HCT116 (cell line): ENCODE measurements around the gene PCDHGA11. TPM values are rescaled to one million over a fixed set of nuclear protein-coding genes. Genes with fewer than 3 reads are reported as not detected.
"Not testable (repeated sequence)": the region's sequence is repeated elsewhere in the genome, so short reads cannot be mapped to it uniquely, and the experiment has no call there.

Experiments used
- ATAC-seq: fragments of 200-7000 bp; cut with Tn5 transposase; 2 replicates; pipeline ENCODE4 v1.9.1; 2020; ENCODE audit warnings: mild to moderate bottlenecking, moderate library complexity
- BruUV-seq: library from RNA; stranded (reverse); fragments of 400-500 nt; replicated peaks from 2 replicates; lab custom pipeline; 2021; lab: Mats Ljungman, UMichigan
- CTCF ChIA-PET: fragments of 300-600 bp; sonication (Branson Sonifier 250); formaldehyde crosslinking; loops from one replicate; lab custom pipeline; 2021; ENCODE audit warnings: antibody characterized with exemption; lab: Charles Lee
- POLR2A ChIA-PET: fragments of 300-600, 350-600 bp; sonication (Branson Sonifier 250); formaldehyde crosslinking; loops from one replicate; lab custom pipeline; 2021; ENCODE audit warnings: antibody characterized with exemption; lab: Charles Lee
- RAD21 ChIA-PET, 2 experiments: fragments of 300-600 bp; sonication (Branson Sonifier 250); formaldehyde crosslinking; loops; one replicate each; lab custom pipeline; 2023; ENCODE audit warnings: low total read pairs in 2 of 2; ENCODE audit not compliant: uncharacterized antibody in 2 of 2, unreplicated experiment in 2 of 2, low non-redundant PET in 1 of 2; lab: Charles Lee
- DNase-seq: peaks from one replicate; pipeline ENCODE4 v3.0.0-alpha.2; 2010; ENCODE audit warnings: low read depth, low spot score
- H2AFZ ChIP-seq: fragments of 200-600 bp; shearing (Covaris generic), sonication (generic); 2 replicates; pipeline ENCODE4 v1.6.1; 2017; ENCODE audit warnings: low read depth, mixed run types, mixed read lengths, antibody characterized with exemption, low read length; ENCODE audit not compliant: poor library complexity, severe bottlenecking
- H3K27ac ChIP-seq: 2 replicates; pipeline ENCODE4 v1.5.1; 2012; ENCODE audit warnings: low read depth, low read length
- H3K27me3 ChIP-seq: fragments of 200-600 bp; sonication (generic); 2 replicates; pipeline ENCODE4 v1.6.1; 2016; ENCODE audit warnings: mixed run types, low read length, mixed read lengths; ENCODE audit not compliant: insufficient read depth
- H3K36me3 ChIP-seq, 2 experiments: fragments of 200-500 bp in 1 of 2; fragments of 200-600 bp in 1 of 2; sonication (Bioruptor generic) in 1 of 2; sonication (generic) in 1 of 2; 2 replicates each; pipeline versions ENCODE4 v1.5.1 to v1.6.1; 2014 to 2016; ENCODE audit warnings: low read length in 2 of 2, inconsistent platforms in 1 of 2, mixed read lengths in 1 of 2, mixed run types in 1 of 2; ENCODE audit not compliant: insufficient read depth in 2 of 2, control insufficient read depth in 1 of 2
- H3K4me1 ChIP-seq, 2 experiments: fragments of 200-600 bp in 1 of 2; sonication (generic) in 1 of 2; 2 replicates each; pipeline versions ENCODE4 v1.5.1 to v1.6.1; 2012 to 2017; ENCODE audit warnings: low read length in 2 of 2, inconsistent platforms in 1 of 2, mild to moderate bottlenecking in 1 of 2, mixed read lengths in 1 of 2, mixed run types in 1 of 2, moderate library complexity in 1 of 2; ENCODE audit not compliant: insufficient read depth in 2 of 2, control insufficient read depth in 1 of 2
- H3K4me2 ChIP-seq: fragments of 200-600 bp; sonication (generic); 2 replicates; pipeline ENCODE4 v1.6.1; 2017; ENCODE audit warnings: mixed run types, low read length, mixed read lengths
- H3K4me3 ChIP-seq, 2 experiments: fragments of 200-600 bp in 1 of 2; sonication (generic) in 1 of 2; replicated peaks in 1 of 2; 2 replicates each; pipeline ENCODE4 v1.5.1; 2011 to 2016; ENCODE audit warnings: low read length in 2 of 2, control low read depth in 1 of 2, low read depth in 1 of 2, mild to moderate bottlenecking in 1 of 2, mixed read lengths in 1 of 2, mixed run types in 1 of 2
- H3K79me2 ChIP-seq: fragments of 200-600 bp; sonication (generic); 2 replicates; pipeline ENCODE4 v1.6.1; 2017; ENCODE audit warnings: mild to moderate bottlenecking, mixed run types, low read length, moderate library complexity, mixed read lengths; ENCODE audit not compliant: insufficient read depth
- H3K9ac ChIP-seq: fragments of 200-600 bp; sonication (generic); 2 replicates; pipeline ENCODE4 v1.6.1; 2016; ENCODE audit warnings: low read length, mixed read lengths
- H3K9me2 ChIP-seq: fragments of 200-600 bp; sonication (generic), shearing (Covaris generic); 2 replicates; pipeline ENCODE4 v1.6.1; 2017; ENCODE audit warnings: mixed run types, mild to moderate bottlenecking, moderate library complexity; ENCODE audit not compliant: insufficient read depth
- H3K9me3 ChIP-seq, 2 experiments: fragments of 200-500 bp in 1 of 2; fragments of 200-600 bp in 1 of 2; sonication (Bioruptor generic) in 1 of 2; sonication (generic) in 1 of 2; 2 replicates each; pipeline ENCODE4 v1.6.1; 2014 to 2017; ENCODE audit warnings: low read length in 2 of 2, mixed read lengths in 2 of 2, inconsistent platforms in 1 of 2, low read depth in 1 of 2, mild to moderate bottlenecking in 1 of 2, mixed run types in 1 of 2, moderate library complexity in 1 of 2; ENCODE audit not compliant: control insufficient read depth in 1 of 2, insufficient read depth in 1 of 2
- H4K20me1 ChIP-seq: fragments of 200-600 bp; sonication (generic), shearing (Covaris generic); 2 replicates; pipeline ENCODE4 v1.6.1; 2017; ENCODE audit warnings: mixed run types, mild to moderate bottlenecking, moderate library complexity; ENCODE audit not compliant: insufficient read depth
- ELF1 ChIP-seq: IDR thresholded peaks from 2 replicates; pipeline ENCODE4 v1.6.1; 2012; ENCODE audit warnings: low read depth, borderline replicate concordance
- FOSL1 ChIP-seq: IDR thresholded peaks from 2 replicates; pipeline ENCODE4 v1.6.1; 2012; ENCODE audit warnings: low read depth
- POLR2A ChIP-seq: IDR thresholded peaks from 2 replicates; pipeline ENCODE4 v1.7.0; 2011; ENCODE audit warnings: borderline replicate concordance; ENCODE audit not compliant: insufficient read depth, insufficient read length; ENCODE audit errors: extremely low read depth
- RAD21 ChIP-seq: IDR thresholded peaks from 2 replicates; pipeline ENCODE4 v1.6.1; 2012; ENCODE audit warnings: low read depth, mild to moderate bottlenecking
- SIN3A ChIP-seq: IDR thresholded peaks from 2 replicates; pipeline ENCODE4 v1.6.1; 2012; ENCODE audit warnings: low read depth
- SP1 ChIP-seq: IDR thresholded peaks from 2 replicates; pipeline ENCODE4 v1.6.1; 2012; ENCODE audit warnings: low read depth
- ZNF274 ChIP-seq: fragments of 200-500 bp; sonication (Bioruptor generic); IDR thresholded peaks from 2 replicates; pipeline ENCODE4 v1.6.1; 2014; ENCODE audit warnings: mild to moderate bottlenecking, low read depth, low read length, inconsistent platforms
- intact Hi-C: fragments of 100-400 bp; cut with micrococcal nuclease; formaldehyde crosslinking; loops from 2 replicates; pipeline ENCODE4 v1.10.0; 2022
- total RNA-seq: library from RNA; stranded (reverse); gene quantifications from one replicate; pipeline ENCODE4 v1.2.1, GENCODE V29; 2021; ENCODE audit not compliant: unreplicated experiment
- TF ChIP-seq, protein P1 (sequence below): IDR thresholded peaks from 2 replicates; pipeline ENCODE4 v1.6.1; 2012; ENCODE audit warnings: low read depth
- TF ChIP-seq, protein P2 (sequence below): IDR thresholded peaks from 2 replicates; pipeline ENCODE4 v1.6.1; 2011; ENCODE audit warnings: mild to moderate bottlenecking, low read length, moderate library complexity; ENCODE audit not compliant: insufficient replicate concordance; ENCODE audit errors: extremely low read depth
- TF ChIP-seq, protein P3 (sequence below), 3 experiments: fragments of 200-600 bp in 1 of 3; sonication (generic) in 1 of 3; IDR thresholded peaks in 2 of 3; conservative IDR thresholded peaks in 1 of 3; 2 replicates each; pipeline ENCODE4 v1.5.1; 2012 to 2017; ENCODE audit warnings: low read depth in 2 of 3, low read length in 2 of 3, antibody characterized with exemption in 1 of 3, borderline replicate concordance in 1 of 3, control low read depth in 1 of 3, mild to moderate bottlenecking in 1 of 3, mixed read lengths in 1 of 3, mixed run types in 1 of 3, moderate library complexity in 1 of 3; ENCODE audit not compliant: insufficient read depth in 1 of 3

Gene PCDHGA11
- total RNA-seq, 1 experiment from 2014 or later: 0.39 TPM

DNA sequence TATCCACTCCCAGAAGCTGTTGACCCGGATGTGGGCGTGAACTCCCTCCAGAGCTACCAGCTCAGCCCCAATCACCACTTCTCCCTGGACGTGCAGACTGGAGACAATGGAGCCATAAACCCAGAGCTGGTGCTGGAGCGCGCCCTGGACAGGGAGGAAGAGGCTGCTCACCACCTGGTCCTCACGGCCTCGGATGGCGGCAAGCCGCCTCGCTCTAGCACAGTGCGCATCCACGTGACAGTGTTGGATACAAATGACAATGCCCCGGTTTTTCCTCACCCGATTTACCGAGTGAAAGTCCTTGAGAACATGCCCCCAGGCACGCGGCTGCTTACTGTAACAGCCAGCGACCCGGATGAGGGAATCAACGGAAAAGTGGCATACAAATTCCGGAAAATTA, 27.6 kb upstream of the PCDHGA11 start:
- intact Hi-C loops: no loop called here
- Histone ChIP-seq H3K79me2 (no peaks in the 10 kb centered on the region), H3K27me3 (no peaks in the 10 kb centered on the region), H2AFZ (no peak overlapping the region), H3K27ac (no peak overlapping the region), H3K4me1 (no peaks in the 10 kb centered on the region), H3K36me3 (no peaks in the 10 kb centered on the region), H3K4me2 (no peak overlapping the region), H3K9me3 (no peaks in the 10 kb centered on the region), H3K9me2 (no peaks in the 10 kb centered on the region), H4K20me1 (no peaks in the 10 kb centered on the region), H3K9ac (no peak overlapping the region), H3K4me3 (no peak overlapping the region)
- ATAC-seq (no peak), DNase-seq (no peak)
- TF ChIP-seq, protein P1, sequence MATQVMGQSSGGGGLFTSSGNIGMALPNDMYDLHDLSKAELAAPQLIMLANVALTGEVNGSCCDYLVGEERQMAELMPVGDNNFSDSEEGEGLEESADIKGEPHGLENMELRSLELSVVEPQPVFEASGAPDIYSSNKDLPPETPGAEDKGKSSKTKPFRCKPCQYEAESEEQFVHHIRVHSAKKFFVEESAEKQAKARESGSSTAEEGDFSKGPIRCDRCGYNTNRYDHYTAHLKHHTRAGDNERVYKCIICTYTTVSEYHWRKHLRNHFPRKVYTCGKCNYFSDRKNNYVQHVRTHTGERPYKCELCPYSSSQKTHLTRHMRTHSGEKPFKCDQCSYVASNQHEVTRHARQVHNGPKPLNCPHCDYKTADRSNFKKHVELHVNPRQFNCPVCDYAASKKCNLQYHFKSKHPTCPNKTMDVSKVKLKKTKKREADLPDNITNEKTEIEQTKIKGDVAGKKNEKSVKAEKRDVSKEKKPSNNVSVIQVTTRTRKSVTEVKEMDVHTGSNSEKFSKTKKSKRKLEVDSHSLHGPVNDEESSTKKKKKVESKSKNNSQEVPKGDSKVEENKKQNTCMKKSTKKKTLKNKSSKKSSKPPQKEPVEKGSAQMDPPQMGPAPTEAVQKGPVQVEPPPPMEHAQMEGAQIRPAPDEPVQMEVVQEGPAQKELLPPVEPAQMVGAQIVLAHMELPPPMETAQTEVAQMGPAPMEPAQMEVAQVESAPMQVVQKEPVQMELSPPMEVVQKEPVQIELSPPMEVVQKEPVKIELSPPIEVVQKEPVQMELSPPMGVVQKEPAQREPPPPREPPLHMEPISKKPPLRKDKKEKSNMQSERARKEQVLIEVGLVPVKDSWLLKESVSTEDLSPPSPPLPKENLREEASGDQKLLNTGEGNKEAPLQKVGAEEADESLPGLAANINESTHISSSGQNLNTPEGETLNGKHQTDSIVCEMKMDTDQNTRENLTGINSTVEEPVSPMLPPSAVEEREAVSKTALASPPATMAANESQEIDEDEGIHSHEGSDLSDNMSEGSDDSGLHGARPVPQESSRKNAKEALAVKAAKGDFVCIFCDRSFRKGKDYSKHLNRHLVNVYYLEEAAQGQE: no peak
- TF ChIP-seq ELF1 (no peak), POLR2A (no peak), FOSL1 (no peak), RAD21 (no peak), SIN3A (no peak), SP1 (no peak), ZNF274 (no peak)
- TF ChIP-seq, protein P2, sequence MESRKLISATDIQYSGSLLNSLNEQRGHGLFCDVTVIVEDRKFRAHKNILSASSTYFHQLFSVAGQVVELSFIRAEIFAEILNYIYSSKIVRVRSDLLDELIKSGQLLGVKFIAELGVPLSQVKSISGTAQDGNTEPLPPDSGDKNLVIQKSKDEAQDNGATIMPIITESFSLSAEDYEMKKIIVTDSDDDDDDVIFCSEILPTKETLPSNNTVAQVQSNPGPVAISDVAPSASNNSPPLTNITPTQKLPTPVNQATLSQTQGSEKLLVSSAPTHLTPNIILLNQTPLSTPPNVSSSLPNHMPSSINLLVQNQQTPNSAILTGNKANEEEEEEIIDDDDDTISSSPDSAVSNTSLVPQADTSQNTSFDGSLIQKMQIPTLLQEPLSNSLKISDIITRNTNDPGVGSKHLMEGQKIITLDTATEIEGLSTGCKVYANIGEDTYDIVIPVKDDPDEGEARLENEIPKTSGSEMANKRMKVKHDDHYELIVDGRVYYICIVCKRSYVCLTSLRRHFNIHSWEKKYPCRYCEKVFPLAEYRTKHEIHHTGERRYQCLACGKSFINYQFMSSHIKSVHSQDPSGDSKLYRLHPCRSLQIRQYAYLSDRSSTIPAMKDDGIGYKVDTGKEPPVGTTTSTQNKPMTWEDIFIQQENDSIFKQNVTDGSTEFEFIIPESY: no peak
- TF ChIP-seq, protein P3, sequence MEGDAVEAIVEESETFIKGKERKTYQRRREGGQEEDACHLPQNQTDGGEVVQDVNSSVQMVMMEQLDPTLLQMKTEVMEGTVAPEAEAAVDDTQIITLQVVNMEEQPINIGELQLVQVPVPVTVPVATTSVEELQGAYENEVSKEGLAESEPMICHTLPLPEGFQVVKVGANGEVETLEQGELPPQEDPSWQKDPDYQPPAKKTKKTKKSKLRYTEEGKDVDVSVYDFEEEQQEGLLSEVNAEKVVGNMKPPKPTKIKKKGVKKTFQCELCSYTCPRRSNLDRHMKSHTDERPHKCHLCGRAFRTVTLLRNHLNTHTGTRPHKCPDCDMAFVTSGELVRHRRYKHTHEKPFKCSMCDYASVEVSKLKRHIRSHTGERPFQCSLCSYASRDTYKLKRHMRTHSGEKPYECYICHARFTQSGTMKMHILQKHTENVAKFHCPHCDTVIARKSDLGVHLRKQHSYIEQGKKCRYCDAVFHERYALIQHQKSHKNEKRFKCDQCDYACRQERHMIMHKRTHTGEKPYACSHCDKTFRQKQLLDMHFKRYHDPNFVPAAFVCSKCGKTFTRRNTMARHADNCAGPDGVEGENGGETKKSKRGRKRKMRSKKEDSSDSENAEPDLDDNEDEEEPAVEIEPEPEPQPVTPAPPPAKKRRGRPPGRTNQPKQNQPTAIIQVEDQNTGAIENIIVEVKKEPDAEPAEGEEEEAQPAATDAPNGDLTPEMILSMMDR (IDR thresholded peaks at IDR 0.05 in 2 of 3, conservative IDR thresholded peaks at IDR 0.05 in 1 of 3; ENCODE audit: borderline replicate concordance in 1 of 3, insufficient read depth in 1 of 3, low read depth in 2 of 3, low read length in 2 of 3): no peak
- RAD21 ChIA-PET: no interaction called here
- POLR2A ChIA-PET: no interaction called here
- CTCF ChIA-PET: interaction anchor here (1.3 kb wide), 1 partner anchor 164 kb away, joined by 3 read pairs; no protein-coding TSS in a partner anchor
- BruUV-seq: no TSS peak

DNA sequence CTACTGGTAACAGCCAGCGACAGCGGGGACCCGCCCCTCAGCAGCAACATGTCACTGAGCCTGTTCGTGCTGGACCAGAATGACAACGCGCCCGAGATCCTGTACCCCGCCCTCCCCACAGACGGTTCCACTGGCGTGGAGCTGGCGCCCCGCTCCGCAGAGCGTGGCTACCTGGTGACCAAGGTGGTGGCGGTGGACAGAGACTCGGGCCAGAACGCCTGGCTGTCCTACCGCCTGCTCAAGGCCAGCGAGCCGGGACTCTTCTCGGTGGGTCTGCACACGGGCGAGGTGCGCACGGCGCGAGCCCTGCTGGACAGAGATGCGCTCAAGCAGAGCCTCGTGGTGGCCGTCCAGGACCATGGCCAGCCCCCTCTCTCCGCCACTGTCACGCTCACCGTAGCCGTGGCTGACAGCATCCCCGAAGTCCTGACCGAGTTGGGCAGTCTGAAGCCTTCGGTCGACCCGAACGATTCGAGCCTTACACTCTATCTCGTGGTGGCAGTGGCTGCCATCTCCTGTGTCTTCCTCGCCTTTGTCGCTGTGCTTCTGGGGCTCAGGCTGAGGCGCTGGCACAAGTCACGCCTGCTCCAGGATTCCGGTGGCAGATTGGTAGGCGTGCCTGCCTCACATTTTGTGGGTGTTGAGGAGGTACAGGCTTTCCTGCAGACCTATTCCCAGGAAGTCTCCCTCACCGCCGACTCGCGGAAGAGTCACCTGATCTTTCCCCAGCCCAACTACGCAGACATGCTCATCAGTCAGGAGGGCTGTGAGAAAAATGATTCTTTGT, 26.3 kb upstream of the PCDHGA11 start:
- POLR2A ChIA-PET, H3K4me2 ChIP-seq, RAD21 ChIA-PET, H3K27me3 ChIP-seq, H3K9ac ChIP-seq, H3K4me1 ChIP-seq, BruUV-seq, H3K79me2 ChIP-seq, H2AFZ ChIP-seq, H3K9me2 ChIP-seq, H3K4me3 ChIP-seq, intact Hi-C loops, DNase-seq, H4K20me1 ChIP-seq, H3K27ac ChIP-seq, H3K36me3 ChIP-seq, ATAC-seq, H3K9me3 ChIP-seq: not testable (repeated sequence)
- CTCF ChIA-PET: interaction anchor here (1.4 to 2.2 kb wide), 2 partner anchors 169 to 172 kb away, joined by 3 to 5 read pairs; partner anchors contain the start of gene PCDHB14
